H9 (cell line): Measurements from ENCODE around the gene HOXD10. TPM values are rescaled to one million over a fixed set of nuclear protein-coding genes. Genes with fewer than 3 reads are reported as not detected.

ENCODE experiments used
- DNase-seq: peaks from one replicate; pipeline ENCODE4 v3.0.0-alpha.2; 2017
- H2AFZ ChIP-seq: one replicate; pipeline ENCODE4 v1.6.1; 2013; ENCODE audit warnings: mild to moderate bottlenecking, low read length, control low read depth, moderate library complexity
- H2AK5ac ChIP-seq: 2 replicates; pipeline ENCODE4 v1.6.1; 2013; ENCODE audit warnings: low read length, control low read depth, mixed read lengths; ENCODE audit not compliant: insufficient read length
- H2BK120ac ChIP-seq: one replicate; pipeline ENCODE4 v1.6.1; 2013; ENCODE audit warnings: low read depth, mild to moderate bottlenecking, low read length, control low read depth, inconsistent platforms; ENCODE audit not compliant: poor library complexity, severe bottlenecking
- H2BK12ac ChIP-seq: 2 replicates; pipeline ENCODE4 v1.6.1; 2013; ENCODE audit warnings: low read length, control low read depth, mixed read lengths, low read depth; ENCODE audit not compliant: insufficient read length
- H2BK15ac ChIP-seq: 2 replicates; pipeline ENCODE4 v1.6.1; 2013; ENCODE audit warnings: low read depth, low read length, control low read depth
- H2BK20ac ChIP-seq: one replicate; pipeline ENCODE4 v1.6.1; 2013; ENCODE audit warnings: low read depth, mild to moderate bottlenecking, low read length, control low read depth, inconsistent platforms; ENCODE audit not compliant: poor library complexity, severe bottlenecking
- H2BK5ac ChIP-seq: 2 replicates; pipeline ENCODE4 v1.6.1; 2013; ENCODE audit warnings: low read length, control low read depth, mixed read lengths; ENCODE audit not compliant: insufficient read length
- H3K14ac ChIP-seq: 2 replicates; pipeline ENCODE4 v1.6.1; 2013; ENCODE audit warnings: low read length, control low read depth; ENCODE audit not compliant: insufficient read depth
- H3K18ac ChIP-seq: 2 replicates; pipeline ENCODE4 v1.6.1; 2013; ENCODE audit warnings: low read depth, mild to moderate bottlenecking, mixed read lengths, low read length, control low read depth; ENCODE audit not compliant: insufficient read length
- H3K23ac ChIP-seq: 2 replicates; pipeline ENCODE4 v1.6.1; 2013; ENCODE audit warnings: low read length, control low read depth, mixed read lengths, low read depth; ENCODE audit not compliant: insufficient read length
- H3K23me2 ChIP-seq: 2 replicates; pipeline ENCODE4 v1.6.1; 2013; ENCODE audit warnings: low read depth, mild to moderate bottlenecking, mixed read lengths, low read length, control low read depth; ENCODE audit not compliant: insufficient read length, poor library complexity, severe bottlenecking
- H3K27ac ChIP-seq: 2 replicates; pipeline ENCODE4 v1.5.1; 2013; ENCODE audit warnings: low read length, control low read depth, mixed read lengths, low read depth; ENCODE audit not compliant: insufficient read length
- H3K27me3 ChIP-seq: 2 replicates; pipeline ENCODE4 v1.6.1; 2013; ENCODE audit warnings: low read length, control low read depth, inconsistent platforms; ENCODE audit not compliant: insufficient read depth
- H3K4ac ChIP-seq: 2 replicates; pipeline ENCODE4 v1.6.1; 2013; ENCODE audit warnings: low read depth, mild to moderate bottlenecking, control low read depth, inconsistent platforms, low read length, moderate library complexity
- H3K4me1 ChIP-seq: 2 replicates; pipeline ENCODE4 v1.6.1; 2013; ENCODE audit warnings: low read length, control low read depth, inconsistent platforms; ENCODE audit not compliant: insufficient read depth
- H3K4me2 ChIP-seq: 2 replicates; pipeline ENCODE4 v1.6.1; 2013; ENCODE audit warnings: low read length, control low read depth, mixed read lengths; ENCODE audit not compliant: insufficient read length, insufficient read depth
- H3K56ac ChIP-seq: 2 replicates; pipeline ENCODE4 v1.6.1; 2013; ENCODE audit warnings: low read depth, mild to moderate bottlenecking, mixed read lengths, low read length, control low read depth; ENCODE audit not compliant: insufficient read length
- H3K79me1 ChIP-seq: 2 replicates; pipeline ENCODE4 v1.6.1; 2013; ENCODE audit warnings: low read depth, mild to moderate bottlenecking, moderate library complexity, low read length, control low read depth, inconsistent platforms; ENCODE audit not compliant: insufficient read depth, poor library complexity, severe bottlenecking
- H3K79me2 ChIP-seq: 2 replicates; pipeline ENCODE4 v1.6.1; 2013; ENCODE audit warnings: low read length, control low read depth, inconsistent platforms; ENCODE audit not compliant: insufficient read depth
- H3K9ac ChIP-seq: 2 replicates; pipeline ENCODE4 v1.6.1; 2013; ENCODE audit warnings: low read length, control low read depth, mixed read lengths; ENCODE audit not compliant: insufficient read length; ENCODE audit errors: extremely low read depth
- H3K9me3 ChIP-seq: one replicate; pipeline ENCODE4 v1.6.1; 2013; ENCODE audit warnings: low read depth, low read length, inconsistent platforms; ENCODE audit not compliant: control insufficient read depth
- H3T11ph ChIP-seq: one replicate; pipeline ENCODE4 v1.6.1; 2013; ENCODE audit warnings: mild to moderate bottlenecking, low read length, control low read depth, inconsistent platforms
- H4K20me1 ChIP-seq: one replicate; pipeline ENCODE4 v1.6.1; 2013; ENCODE audit not compliant: control insufficient read depth, insufficient read length, insufficient read depth
- H4K5ac ChIP-seq: 2 replicates; pipeline ENCODE4 v1.6.1; 2013; ENCODE audit warnings: low read depth, mild to moderate bottlenecking, mixed read lengths, low read length, control low read depth; ENCODE audit not compliant: insufficient read length
- H4K8ac ChIP-seq: replicated peaks from 2 replicates; pipeline ENCODE4 v1.6.1; 2013; ENCODE audit warnings: low read length, control low read depth, mixed read lengths, low read depth; ENCODE audit not compliant: insufficient read length
- H4K91ac ChIP-seq: 2 replicates; pipeline ENCODE4 v1.6.1; 2013; ENCODE audit warnings: low read depth, mild to moderate bottlenecking, moderate library complexity, mixed read lengths, low read length, control low read depth; ENCODE audit not compliant: insufficient read length
- H3K27ac Mint-ChIP-seq, 3 experiments: 2 replicates in 2 of 3; 3 replicates in 1 of 3; pipeline ENCODE4 v1.8.0; 2020 to 2021; ENCODE audit warnings: mixed read lengths in 3 of 3, mild to moderate bottlenecking in 1 of 3, moderate library complexity in 1 of 3
- H3K27me3 Mint-ChIP-seq: 2 replicates; pipeline ENCODE4 v1.8.0; 2021; ENCODE audit warnings: low read depth, mild to moderate bottlenecking, moderate library complexity, mixed read lengths
- H3K36me3 Mint-ChIP-seq, 3 experiments: 2 replicates in 2 of 3; 3 replicates in 1 of 3; pipeline ENCODE4 v1.8.0; 2020 to 2021; ENCODE audit warnings: low read depth in 3 of 3, mixed read lengths in 3 of 3; ENCODE audit not compliant: insufficient read depth in 1 of 3
- H3K4me1 Mint-ChIP-seq, 2 experiments: 2 replicates each; pipeline ENCODE4 v1.8.0; 2020; ENCODE audit warnings: mixed read lengths in 2 of 2
- H3K4me3 Mint-ChIP-seq, 2 experiments: 2 replicates in 1 of 2; 3 replicates in 1 of 2; pipeline ENCODE4 v1.8.0; 2020 to 2021; ENCODE audit warnings: mild to moderate bottlenecking in 2 of 2, mixed read lengths in 2 of 2, moderate library complexity in 1 of 2
- H3K9me3 Mint-ChIP-seq, 2 experiments: 2 replicates in 1 of 2; 3 replicates in 1 of 2; pipeline ENCODE4 v1.8.0; 2020; ENCODE audit warnings: mild to moderate bottlenecking in 2 of 2, mixed read lengths in 2 of 2, moderate library complexity in 1 of 2
- CTCF ChIP-seq: fragments of 200-600 bp; sonication (generic); conservative IDR thresholded peaks from 3 replicates; pipeline ENCODE4 v1.8.0; 2021; ENCODE audit warnings: antibody characterized with exemption, mild to moderate bottlenecking
- WGBS: extraction: QIAGEN DNeasy Blood & Tissue Kit; methylation state at CpG from one replicate; pipeline ENCODE4 v1.1.7; 2013; ENCODE audit warnings: missing lambda C conversion rate, low lambda C conversion rate, mixed read lengths; ENCODE audit not compliant: insufficient read length; ENCODE audit errors: extremely low coverage; 5-methylcytosine and 5-hydroxymethylcytosine counted together
- total RNA-seq: library from RNA; stranded (reverse); gene quantifications from 2 replicates; pipeline ENCODE4 v1.2.1, GENCODE V29; 2021

The HOXD10 gene
- total RNA-seq, 1 experiment from 2014 or later = not detected

- Histone ChIP-seq H3K4ac (no peak overlapping the region), H3K9ac (no peak overlapping the region), H2BK20ac (no peak overlapping the region), H3K79me2 (no peaks in the 10 kb centered on the region), H3K27me3 (peaks cover 88% of the 10 kb centered on the region), H3T11ph (no peak overlapping the region), H4K91ac (no peak overlapping the region), H4K20me1 (no peaks in the 10 kb centered on the region), H3K23me2 (peaks cover 7% of the 10 kb centered on the region), H2AFZ (no peak overlapping the region), H3K56ac (no peak overlapping the region), H2BK12ac (no peak overlapping the region), H4K5ac (no peak overlapping the region), H3K4me2 (no peak overlapping the region), H3K23ac (no peak overlapping the region), H3K14ac (no peak overlapping the region), H2BK15ac (no peak overlapping the region), H3K4me1 (no peaks in the 10 kb centered on the region), H2BK5ac (no peak overlapping the region), H2BK120ac (no peak overlapping the region), H3K18ac (no peak overlapping the region), H3K79me1 (no peaks in the 10 kb centered on the region), H4K8ac (no peak overlapping the region), H3K9me3 (no peaks in the 10 kb centered on the region), H2AK5ac (no peak overlapping the region), H3K27ac (no peak overlapping the region)
- peak overlapping the region; percentile 49 to 73; a peak in 2 of 5 replicates for H3K4me3 Mint-ChIP-seq
- TF ChIP-seq CTCF = no peak
- no peak for DNase-seq
- no peak overlapping the region for H3K27ac Mint-ChIP-seq
- WGBS = no CpG with 5 or more reads among the region's 17 CpGs
- H3K4me1 Mint-ChIP-seq = peaks cover 20 to 46% of the 10 kb centered on the region in 2 experiments
- no peaks in the 10 kb centered on the region for H3K36me3 Mint-ChIP-seq
- H3K9me3 Mint-ChIP-seq = peaks cover 5 to 6% of the 10 kb centered on the region in 2 experiments; a peak in 4 of 5 replicates
- H3K27me3 Mint-ChIP-seq = peaks cover 96% of the 10 kb centered on the region
Measured at GRCh38 chr2:176081376-176081836, 35.2 kb upstream of the HOXD10 start.
